Smooth muscle cell (in vitro differentiated cells): ENCODE data around the gene THY1. TPM values are rescaled to one million over a fixed set of nuclear protein-coding genes. Genes with fewer than 3 reads are reported as not detected.
A peak's percentile ranks its signal among the peaks of the same experiment; 100 is the strongest.

Source experiments
- DNase-seq: peaks from one replicate; lab custom pipeline; 2025; ENCODE audit not compliant: unreplicated experiment; lab: John Stamatoyannopoulos, UW
- H2AFZ ChIP-seq: fragments of 200-600 bp; sonication (generic); 2 replicates; pipeline ENCODE4 v1.6.0; 2016; ENCODE audit warnings: antibody characterized with exemption, low read depth, mild to moderate bottlenecking
- H3F3A ChIP-seq: fragments of 200-600 bp; sonication (generic); 2 replicates; pipeline ENCODE4 v1.6.0; 2017; ENCODE audit warnings: antibody characterized with exemption, low read depth
- H3K27ac ChIP-seq: fragments of 200-600 bp; sonication (generic); 2 replicates; pipeline ENCODE4 v1.5.1; 2016; ENCODE audit warnings: low read depth, mild to moderate bottlenecking
- H3K27me3 ChIP-seq: fragments of 200-600 bp; sonication (generic); 2 replicates; pipeline ENCODE4 v1.6.1; 2016; ENCODE audit warnings: low read depth, mild to moderate bottlenecking
- H3K36me3 ChIP-seq: fragments of 200-600 bp; sonication (generic); 2 replicates; pipeline ENCODE4 v1.5.1; 2016; ENCODE audit warnings: low read depth
- H3K4me1 ChIP-seq: fragments of 200-600 bp; sonication (generic); 2 replicates; pipeline ENCODE4 v1.5.1; 2016; ENCODE audit warnings: low read depth
- H3K4me2 ChIP-seq: fragments of 200-600 bp; sonication (generic); 2 replicates; pipeline ENCODE4 v1.6.0; 2016; ENCODE audit warnings: mild to moderate bottlenecking
- H3K4me3 ChIP-seq: fragments of 200-600 bp; sonication (generic); 2 replicates; pipeline ENCODE4 v1.5.1; 2016; ENCODE audit warnings: mild to moderate bottlenecking
- H3K79me2 ChIP-seq: fragments of 200-600 bp; sonication (generic); 2 replicates; pipeline ENCODE4 v1.6.0; 2016; ENCODE audit warnings: low read depth, mild to moderate bottlenecking
- H3K9ac ChIP-seq: fragments of 200-600 bp; sonication (generic); 2 replicates; pipeline ENCODE4 v1.6.0; 2016; ENCODE audit warnings: low read depth
- H3K9me3 ChIP-seq: fragments of 200-600 bp; sonication (generic); replicated peaks from 2 replicates; pipeline ENCODE4 v1.5.1; 2016; ENCODE audit warnings: low read depth
- H4K20me1 ChIP-seq: fragments of 200-600 bp; sonication (generic); 2 replicates; pipeline ENCODE4 v1.6.0; 2016; ENCODE audit warnings: low read depth
- CTCF ChIP-seq: fragments of 200-600 bp; sonication (generic); IDR thresholded peaks from 2 replicates; pipeline ENCODE4 v1.5.1; 2017; ENCODE audit warnings: borderline replicate concordance, mild to moderate bottlenecking, antibody characterized with exemption; ENCODE audit not compliant: insufficient read depth, poor library complexity, severe bottlenecking
- WGBS: methylation state at CpG from one replicate; pipeline ENCODE4 v1.1.7; 2016; ENCODE audit warnings: low lambda C conversion rate; 5-methylcytosine and 5-hydroxymethylcytosine counted together
- polyA plus RNA-seq: library from polyadenylated mRNA; unstranded; fragments of >200 nt; fragmentation: Nextera tagmentation; extraction: Ambion mirVana; gene quantifications from 2 replicates; pipeline ENCODE4 v1.2.1, GENCODE V29; 2016
- total RNA-seq: library from RNA; depleted of rRNA; stranded (reverse); fragments of >200 nt; gene quantifications from 2 replicates; pipeline ENCODE4 v1.2.3, GENCODE V29; 2014

THY1 gene
- total and polyA plus RNA-seq, 2 experiments from 2014 or later, result 297 to 614 TPM

GRCh38 chr11:119436711-119437110 is 13.7 kb upstream of the THY1 start:
- H3K27ac ChIP-seq, result no peak overlapping the region
- peaks cover 17% of the 10 kb centered on the region for H3F3A ChIP-seq
- H3K36me3 ChIP-seq, result no peaks in the 10 kb centered on the region
- WGBS, result 94% methylated on average over 2 of the region's 2 CpGs
- no peak for TF ChIP-seq CTCF
- H3K4me2 ChIP-seq, result no peak overlapping the region
- no peak for DNase-seq
- no peaks in the 10 kb centered on the region for H3K9me3 ChIP-seq
- H3K9ac ChIP-seq, result no peak overlapping the region
- H3K4me3 ChIP-seq, result no peak overlapping the region
- H3K4me1 ChIP-seq, result peaks cover 14% of the 10 kb centered on the region
- H4K20me1 ChIP-seq, result no peaks in the 10 kb centered on the region
- no peaks in the 10 kb centered on the region for H3K79me2 ChIP-seq
- no peaks in the 10 kb centered on the region for H3K27me3 ChIP-seq
- H2AFZ ChIP-seq, result no peak overlapping the region

GRCh38 chr11:119436093-119436492 is 13.1 kb upstream of the THY1 start:
- Histone ChIP-seq H2AFZ (no peak overlapping the region), H3K4me2 (no peak overlapping the region), H4K20me1 (no peaks in the 10 kb centered on the region), H3K27ac (no peak overlapping the region), H3K4me3 (no peak overlapping the region), H3K36me3 (no peaks in the 10 kb centered on the region), H3K9ac (no peak overlapping the region), H3F3A (peaks cover 16% of the 10 kb centered on the region), H3K4me1 (peaks cover 14% of the 10 kb centered on the region), H3K27me3 (no peaks in the 10 kb centered on the region), H3K9me3 (no peaks in the 10 kb centered on the region), H3K79me2 (no peaks in the 10 kb centered on the region)
- WGBS, result 93% methylated on average over 7 of the region's 7 CpGs
- DNase-seq, result no peak
- no peak for TF ChIP-seq CTCF

GRCh38 chr11:119434591-119435330 is 11.8 kb upstream of the THY1 start:
- no peaks in the 10 kb centered on the region for H3K27me3 ChIP-seq
- TF ChIP-seq CTCF, result no peak
- no peak overlapping the region for H3K4me2 ChIP-seq
- no peak overlapping the region for H3K9ac ChIP-seq
- 88% methylated on average over 1 of the region's 1 CpG for WGBS
- no peak overlapping the region for H2AFZ ChIP-seq
- H3K79me2 ChIP-seq, result no peaks in the 10 kb centered on the region
- H3K27ac ChIP-seq, result no peak overlapping the region
- peaks cover 12% of the 10 kb centered on the region for H3F3A ChIP-seq
- H3K36me3 ChIP-seq, result no peaks in the 10 kb centered on the region
- no peaks in the 10 kb centered on the region for H4K20me1 ChIP-seq
- peaks cover 19% of the 10 kb centered on the region for H3K4me1 ChIP-seq
- no peak for DNase-seq
- H3K9me3 ChIP-seq, result no peaks in the 10 kb centered on the region
- no peak overlapping the region for H3K4me3 ChIP-seq

GRCh38 chr11:119433358-119433725 is 10.4 kb upstream of the THY1 start:
- Histone ChIP-seq H3K4me3 (no peak overlapping the region), H3K9ac (peak overlapping the region; percentile 68), H3K27ac (peak overlapping the region; percentile 87), H3K36me3 (no peaks in the 10 kb centered on the region), H3K79me2 (no peaks in the 10 kb centered on the region), H3K9me3 (no peaks in the 10 kb centered on the region), H3F3A (peaks cover 12% of the 10 kb centered on the region), H3K4me2 (peak overlapping the region; percentile 81), H3K4me1 (peaks cover 19% of the 10 kb centered on the region), H2AFZ (no peak overlapping the region), H3K27me3 (no peaks in the 10 kb centered on the region), H4K20me1 (no peaks in the 10 kb centered on the region)
- TF ChIP-seq CTCF, result no peak
- DNase-seq, result no peak
- WGBS, result 33% methylated on average over 1 of the region's 1 CpG
